K562 (cell line): ENCODE measurements around the gene PDE4D. TPM values are rescaled to one million over a fixed set of nuclear protein-coding genes. Genes with fewer than 3 reads are reported as not detected.

Experiments
- ATAC-seq: fragments of 200-7000 bp; cut with Tn5 transposase; 3 replicates; pipeline ENCODE4 v1.9.1; 2020; ENCODE audit warnings: moderate library complexity
- BruUV-seq: library from RNA; stranded (reverse); fragments of 400-500 nt; replicated peaks from 2 replicates; lab custom pipeline; 2021; lab: Mats Ljungman, UMichigan
- CTCF ChIA-PET: fragments of 300-600 bp; formaldehyde crosslinking; extraction: SDS; loops from one replicate; lab custom pipeline; 2021; ENCODE audit warnings: low intra/inter-chr PET ratio; lab: Yijun Ruan, JAX
- POLR2A ChIA-PET: fragments of 300-600, 350-650 bp; sonication (Branson Sonifier 250); formaldehyde crosslinking; extraction: SDS; loops from one replicate; lab custom pipeline; 2021; ENCODE audit warnings: antibody characterized with exemption, inconsistent platforms; lab: Yijun Ruan, JAX
- DNase-seq, 4 experiments: peaks; one replicate each; pipeline versions ENCODE4 v3.0.0 to v3.0.0-alpha.2; 2011 to 2018; ENCODE audit warnings: low spot score in 3 of 4, mixed read lengths in 3 of 4; ENCODE audit errors: extremely low read depth in 1 of 4
- FAIRE-seq: peaks from 2 replicates; lab custom pipeline; 2011; peaks lifted over from hg19 to GRCh38; lab: Jason Lieb, UNC
- H2AFZ ChIP-seq: 2 replicates; pipeline ENCODE4 v1.6.0; 2011; ENCODE audit warnings: low read depth, low read length, control low read depth, inconsistent platforms
- H3K27ac ChIP-seq: fragments of 200-600 bp; 3 replicates; pipeline ENCODE4 v1.8.0; 2011; ENCODE audit warnings: low read depth, mild to moderate bottlenecking, control low read depth, inconsistent platforms, low read length, moderate library complexity, mixed read lengths; ENCODE audit errors: extremely low read depth
- H3K27me3 ChIP-seq, 2 experiments: fragments of 300-600 bp in 1 of 2; 2 replicates in 1 of 2; 3 replicates in 1 of 2; pipeline versions ENCODE4 v1.6.0 to v1.8.0; 2011; ENCODE audit warnings: inconsistent platforms in 2 of 2, low read length in 2 of 2, mild to moderate bottlenecking in 1 of 2, mixed read lengths in 1 of 2, moderate library complexity in 1 of 2; ENCODE audit not compliant: control insufficient read depth in 2 of 2, insufficient read depth in 2 of 2
- H3K36me3 ChIP-seq: fragments of 300-600 bp; 3 replicates; pipeline ENCODE4 v1.8.0; 2011; ENCODE audit warnings: mild to moderate bottlenecking, low read length, inconsistent platforms; ENCODE audit not compliant: control insufficient read depth, insufficient read depth
- H3K4me1 ChIP-seq, 2 experiments: fragments of 200-600 bp in 1 of 2; replicated peaks in 1 of 2; 2 replicates in 1 of 2; 3 replicates in 1 of 2; pipeline versions ENCODE4 v1.5.1 to v1.8.0; 2011; ENCODE audit warnings: inconsistent platforms in 2 of 2, low read length in 2 of 2, mild to moderate bottlenecking in 1 of 2, mixed read lengths in 1 of 2, moderate library complexity in 1 of 2; ENCODE audit not compliant: control insufficient read depth in 2 of 2, insufficient read depth in 2 of 2
- H3K4me2 ChIP-seq: 2 replicates; pipeline ENCODE4 v1.6.1; 2011; ENCODE audit warnings: low read length, control low read depth, inconsistent platforms, mixed read lengths; ENCODE audit not compliant: insufficient read depth
- H3K4me3 ChIP-seq: fragments of 200-600 bp; sonication (generic), shearing (Covaris generic); 2 replicates; pipeline ENCODE4 v1.5.1; 2016; ENCODE audit warnings: control low read depth, inconsistent platforms
- H3K79me2 ChIP-seq: fragments of 200-600 bp; 3 replicates; pipeline ENCODE4 v1.8.0; 2011; ENCODE audit warnings: low read length, inconsistent platforms; ENCODE audit not compliant: control insufficient read depth, insufficient read depth
- H3K9ac ChIP-seq, 2 experiments: 2 replicates each; pipeline versions ENCODE4 v1.6.0 to v1.6.1; 2011; ENCODE audit warnings: low read depth in 2 of 2, low read length in 2 of 2, control low read depth in 1 of 2, inconsistent platforms in 1 of 2, mild to moderate bottlenecking in 1 of 2, mixed read lengths in 1 of 2; ENCODE audit not compliant: insufficient read depth in 1 of 2
- H3K9me1 ChIP-seq: one replicate; pipeline ENCODE4 v1.6.0; 2011; ENCODE audit warnings: inconsistent platforms, mild to moderate bottlenecking, low read length, moderate library complexity; ENCODE audit not compliant: control insufficient read depth, insufficient read depth
- H3K9me3 ChIP-seq: replicated peaks from 2 replicates; pipeline ENCODE4 v1.5.1; 2011; ENCODE audit warnings: low read depth, low read length, inconsistent platforms; ENCODE audit not compliant: control insufficient read depth, insufficient read depth
- H4K20me1 ChIP-seq: replicated peaks from 2 replicates; pipeline ENCODE4 v1.6.1; 2011; ENCODE audit warnings: low read length, inconsistent platforms, mixed read lengths; ENCODE audit not compliant: control insufficient read depth, insufficient read depth
- GTF2F1 ChIP-seq: IDR thresholded peaks from 2 replicates; pipeline ENCODE4 v1.6.1; 2011; ENCODE audit warnings: low read depth, low read length, improper control_type of control experiment
- HNRNPK ChIP-seq: fragments of 200-400 bp; formaldehyde crosslinking; IDR thresholded peaks from one replicate; pipeline ENCODE4 v1.6.1; 2018; ENCODE audit warnings: mild to moderate bottlenecking, low read depth, low read length; ENCODE audit not compliant: poor library complexity, severe bottlenecking
- MXI1 ChIP-seq: IDR thresholded peaks from 2 replicates; pipeline ENCODE4 v1.6.1; 2011; ENCODE audit warnings: low read depth, mild to moderate bottlenecking, improper control_type of control experiment, low read length
- NCOA6 ChIP-seq: fragments of 450-650 bp; IDR thresholded peaks from 2 replicates; pipeline ENCODE4 v1.6.1; 2017; ENCODE audit warnings: mild to moderate bottlenecking
- PTRF ChIP-seq: fragments of 450-650 bp; IDR thresholded peaks from 2 replicates; pipeline ENCODE4 v1.6.1; 2016; ENCODE audit warnings: mild to moderate bottlenecking, missing genetic modification characterization, missing compliant biosample characterization
- PTTG1 ChIP-seq: fragments of 450-650 bp; IDR thresholded peaks from 2 replicates; pipeline ENCODE4 v1.6.1; 2016; ENCODE audit warnings: low read depth, mild to moderate bottlenecking, missing genetic modification characterization, missing compliant biosample characterization
- RFX7 ChIP-seq: fragments of 250-450 bp; sonication (Bioruptor Pico); IDR thresholded peaks from 2 replicates; pipeline ENCODE4 v1.5.1; 2021; ENCODE audit warnings: mild to moderate bottlenecking
- SAFB2 ChIP-seq: fragments of 200-400 bp; formaldehyde crosslinking; IDR thresholded peaks from 2 replicates; pipeline ENCODE4 v1.6.1; 2018; ENCODE audit warnings: borderline replicate concordance, low read length, low read depth, moderate library complexity; ENCODE audit not compliant: severe bottlenecking
- ZNF165 ChIP-seq: fragments of 250-450 bp; sonication (Bioruptor Pico); IDR thresholded peaks from 2 replicates; pipeline ENCODE4 v1.4.0; 2020; ENCODE audit warnings: borderline replicate concordance
- ZNF212 ChIP-seq: fragments of 450-650 bp; formaldehyde crosslinking; IDR thresholded peaks from 2 replicates; pipeline ENCODE4 v1.4.0; 2020; ENCODE audit warnings: mild to moderate bottlenecking
- ZNF551 ChIP-seq: fragments of 250-450 bp; sonication (Bioruptor Pico); IDR thresholded peaks from 2 replicates; pipeline ENCODE4 v1.5.0; 2021; ENCODE audit warnings: mild to moderate bottlenecking, moderate library complexity
- WGBS: fragments of 100-300 bp; shearing (Covaris generic); methylation state at CpG from one replicate; pipeline ENCODE4 v1.1.6; 2016; ENCODE audit warnings: low coverage, mixed read lengths; ENCODE audit not compliant: insufficient coverage; ENCODE audit errors: missing lambda C conversion rate; 5-methylcytosine and 5-hydroxymethylcytosine counted together
- in situ Hi-C: fragments of 300-500 bp; cut with MboI; formaldehyde crosslinking; loops from 4 replicates; pipeline ENCODE4 v1.15.0; 2018; ENCODE audit warnings: inconsistent platforms, mixed read lengths
- intact Hi-C: fragments of 100-400 bp; cut with micrococcal nuclease; formaldehyde crosslinking; loops from 2 replicates; pipeline ENCODE4 v1.14.2; 2022
- polyA plus RNA-seq, 8 experiments: library from polyadenylated mRNA; depleted of rRNA in 4 of 8; stranded (reverse) in 5 of 8; unstranded in 3 of 8; fragments of >200 nt; fragmentation: Nextera tagmentation in 2 of 8; fragmentation: Illumina TruSeq in 1 of 8; extraction: Ambion mirVana in 2 of 8; extraction: Trizol in 1 of 8; gene quantifications; 2 replicates each; pipeline versions ENCODE4 v1.2.1 to v1.2.3, GENCODE V29; 2011 to 2014; ENCODE audit warnings: inconsistent platforms in 1 of 8, missing spikeins in 1 of 8
- total RNA-seq, 7 experiments: library from RNA; depleted of rRNA in 6 of 7; stranded (reverse); fragments of >200 nt in 6 of 7; fragmentation: Illumina TruSeq in 2 of 7; extraction: Trizol in 2 of 7; gene quantifications; 2 replicates each; pipeline versions ENCODE4 v1.2.1 to v1.2.3, GENCODE V29; 2011 to 2021; ENCODE audit warnings: low replicate concordance in 1 of 7
- TF ChIP-seq, protein P1 (sequence below): fragments of 450-650 bp; IDR thresholded peaks from 2 replicates; pipeline ENCODE4 v1.6.1; 2018; ENCODE audit warnings: mild to moderate bottlenecking, low read depth; ENCODE audit not compliant: partially characterized antibody

PDE4D gene
- total and polyA plus RNA-seq, 9 of the 15 experiments (the other 6 are each of a cell fraction or from before 2014, with no cell fraction given): 0.04 to 0.46 (median 0.13) TPM

DNA sequence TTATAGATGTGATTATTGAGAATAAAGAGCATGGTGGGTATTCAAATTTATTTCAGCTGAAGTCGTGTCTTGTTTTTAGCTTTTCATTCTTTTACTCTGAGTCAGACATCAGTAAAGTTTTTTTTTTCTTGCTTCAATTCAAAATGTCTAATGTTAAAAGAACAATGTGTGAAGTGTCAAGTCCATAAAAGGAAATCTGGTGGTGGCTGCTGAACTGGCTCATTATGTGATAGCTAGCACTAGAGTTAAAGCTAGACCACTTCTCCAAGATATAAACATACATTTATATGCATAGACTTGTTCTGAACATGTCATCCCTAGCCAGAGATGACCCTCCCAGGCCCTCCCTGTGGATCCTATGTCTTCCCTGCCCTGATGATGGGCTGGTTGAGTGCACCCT is 972.4 kb downstream of the PDE4D start:
- WGBS: 5% methylated on average over 1 of the region's 1 CpG
- FAIRE-seq (no peak), DNase-seq (no peak), ATAC-seq (no peak)
- BruUV-seq: no TSS peak
- in situ Hi-C loops (no loop called here), intact Hi-C loops (no loop called here)
- no peak overlapping the region for H2AFZ ChIP-seq
- H3K9me1 ChIP-seq: no peaks in the 10 kb centered on the region
- no peak overlapping the region for H3K4me3 ChIP-seq
- ChIA-PET POLR2A (interaction anchor here (0.8 kb wide), 1 partner anchor 47 kb away, joined by 3 read pairs; no protein-coding TSS in a partner anchor), CTCF (no interaction called here)
- no peaks in the 10 kb centered on the region for H3K4me1 ChIP-seq
- no peaks in the 10 kb centered on the region for H3K27me3 ChIP-seq
- no peaks in the 10 kb centered on the region for H3K79me2 ChIP-seq
- H4K20me1 ChIP-seq: no peaks in the 10 kb centered on the region
- H3K4me2 ChIP-seq: no peak overlapping the region
- no peaks in the 10 kb centered on the region for H3K9me3 ChIP-seq
- TF ChIP-seq MXI1 (no peak), ZNF212 (CRISPR knock-in tag) (no peak), SAFB2 (no peak), ZNF551 (CRISPR knock-in tag) (no peak), ZNF165 (CRISPR knock-in tag) (no peak), NCOA6 (no peak), GTF2F1 (no peak), PTRF (tag) (no peak), RFX7 (CRISPR knock-in tag) (no peak), PTTG1 (tag) (no peak), HNRNPK (no peak)
- TF ChIP-seq, protein P1, sequence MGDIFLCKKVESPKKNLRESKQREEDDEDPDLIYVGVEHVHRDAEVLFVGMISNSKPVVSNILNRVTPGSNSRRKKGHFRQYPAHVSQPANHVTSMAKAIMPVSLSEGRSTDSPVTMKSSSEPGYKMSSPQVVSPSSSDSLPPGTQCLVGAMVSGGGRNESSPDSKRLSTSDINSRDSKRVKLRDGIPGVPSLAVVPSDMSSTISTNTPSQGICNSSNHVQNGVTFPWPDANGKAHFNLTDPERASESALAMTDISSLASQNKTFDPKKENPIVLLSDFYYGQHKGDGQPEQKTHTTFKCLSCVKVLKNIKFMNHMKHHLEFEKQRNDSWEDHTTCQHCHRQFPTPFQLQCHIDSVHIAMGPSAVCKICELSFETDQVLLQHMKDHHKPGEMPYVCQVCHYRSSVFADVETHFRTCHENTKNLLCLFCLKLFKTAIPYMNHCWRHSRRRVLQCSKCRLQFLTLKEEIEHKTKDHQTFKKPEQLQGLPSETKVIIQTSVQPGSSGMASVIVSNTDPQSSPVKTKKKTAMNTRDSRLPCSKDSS: no peak
- H3K9ac ChIP-seq: no peak overlapping the region
- no peak overlapping the region for H3K27ac ChIP-seq
- no peaks in the 10 kb centered on the region for H3K36me3 ChIP-seq
